CD4-positive, CD25-positive, alpha-beta regulatory T cell (primary cell): Measurements from ENCODE around the gene RPTOR. TPM values are rescaled to one million over a fixed set of nuclear protein-coding genes. Genes with fewer than 3 reads are reported as not detected.
A peak's percentile ranks its signal among the peaks of the same experiment; 100 is the strongest.

Experiments used
- ATAC-seq, 2 donors: fragments of 150-1000 bp; cut with Tn5 transposase; one replicate each; pipeline ENCODE4 v1.10.0; 2021; ENCODE audit warnings: low read depth in 2 of 2, moderate number of reproducible peaks in 2 of 2, moderate library complexity in 1 of 2
- DNase-seq, 3 donors: peaks; one replicate each; pipeline versions ENCODE4 v3.0.0 to v3.0.0-alpha.2; 2012 to 2022; ENCODE audit warnings: mixed read lengths in 1 of 3
- H3K27ac ChIP-seq: one replicate; pipeline ENCODE4 v1.7.0; 2013; ENCODE audit warnings: mild to moderate bottlenecking, low read length; ENCODE audit not compliant: insufficient read depth, poor library complexity, severe bottlenecking
- H3K27me3 ChIP-seq: one replicate; pipeline ENCODE4 v1.7.0; 2013; ENCODE audit warnings: low read length; ENCODE audit not compliant: control insufficient read depth, insufficient read depth
- H3K36me3 ChIP-seq: one replicate; pipeline ENCODE4 v1.7.0; 2013; ENCODE audit warnings: mild to moderate bottlenecking, low read length, moderate library complexity; ENCODE audit not compliant: control insufficient read depth, insufficient read depth
- H3K4me1 ChIP-seq: 2 replicates; pipeline ENCODE4 v1.7.0; 2013; ENCODE audit warnings: mild to moderate bottlenecking, low read length; ENCODE audit not compliant: insufficient read depth, control insufficient read depth, poor library complexity, severe bottlenecking
- H3K4me3 ChIP-seq: one replicate; pipeline ENCODE4 v1.7.0; 2013; ENCODE audit warnings: low read depth, mild to moderate bottlenecking, low read length, moderate library complexity
- H3K9me3 ChIP-seq, 2 experiments: 1 replicate in 1 of 2; 2 replicates in 1 of 2; pipeline ENCODE4 v1.7.0; 2013; ENCODE audit warnings: low read length in 2 of 2, mild to moderate bottlenecking in 1 of 2, moderate library complexity in 1 of 2; ENCODE audit not compliant: control insufficient read depth in 2 of 2
- H3K27ac Mint-ChIP-seq, 3 donors: one replicate each; pipeline ENCODE4 v1.8.0; 2020 to 2022; ENCODE audit warnings: mild to moderate bottlenecking in 3 of 3, mixed read lengths in 3 of 3, moderate library complexity in 2 of 3
- H3K27me3 Mint-ChIP-seq: one replicate; pipeline ENCODE4 v1.8.0; 2022; ENCODE audit warnings: mild to moderate bottlenecking, mixed read lengths
- H3K36me3 Mint-ChIP-seq: one replicate; pipeline ENCODE4 v1.8.0; 2020; ENCODE audit warnings: mixed read lengths
- H3K4me1 Mint-ChIP-seq, 4 donors: one replicate each; pipeline ENCODE4 v1.8.0; 2020 to 2022; ENCODE audit warnings: mixed read lengths in 4 of 4, mild to moderate bottlenecking in 1 of 4
- H3K4me3 Mint-ChIP-seq, 4 donors: one replicate each; pipeline ENCODE4 v1.8.0; 2020 to 2022; ENCODE audit warnings: mild to moderate bottlenecking in 4 of 4, mixed read lengths in 4 of 4, moderate library complexity in 3 of 4
- H3K9me3 Mint-ChIP-seq, 7 donors: one replicate each; pipeline ENCODE4 v1.8.0; 2020 to 2022; ENCODE audit warnings: mixed read lengths in 7 of 7, mild to moderate bottlenecking in 3 of 7, moderate library complexity in 2 of 7
- polyA plus RNA-seq, 4 donors: library from polyadenylated mRNA; unstranded; fragments of 300-500 nt; fragmentation: Illumina TruSeq; gene quantifications; one replicate each; pipeline ENCODE4 v1.2.3, GENCODE V29; 2021
- total RNA-seq: library from RNA; stranded (reverse); gene quantifications from one replicate; pipeline ENCODE4 v1.2.3, GENCODE V29; 2022

The RPTOR gene
- total and polyA plus RNA-seq, 5 donors from 2014 or later, result 4.7 to 70.1 (median 8.2) TPM

DNA sequence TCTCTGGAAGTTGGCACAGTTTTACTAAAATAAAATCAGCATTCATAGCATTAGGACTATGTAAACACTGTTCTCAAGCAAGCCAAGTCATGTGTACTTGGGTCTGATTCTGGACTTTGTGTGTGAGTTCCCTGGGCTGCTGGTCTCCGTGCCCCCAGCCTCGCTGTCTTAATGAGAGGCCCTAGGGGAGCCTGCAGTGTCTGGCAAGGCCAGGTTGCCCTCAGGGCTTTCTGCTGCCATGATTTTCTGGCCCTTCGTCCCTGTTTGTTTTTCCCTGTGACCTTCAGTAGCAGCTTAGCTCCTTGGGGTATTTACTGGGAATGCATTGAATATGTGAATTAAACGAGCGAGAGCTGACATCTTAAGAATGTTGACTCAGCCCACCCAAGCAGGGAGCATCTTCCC is 161.8 kb downstream of the RPTOR start:
- Mint-ChIP-seq H3K27ac (peak overlapping the region in 2 of 3 donors; percentile 86 to 87), H3K27me3 (no peaks in the 10 kb centered on the region), H3K9me3 (peaks cover 0 to 2% (median 0%) of the 10 kb centered on the region in 7 donors), H3K4me3 (peak overlapping the region in 1 of 4 donors; percentile 71), H3K4me1 (peaks cover 40 to 66% (median 57%) of the 10 kb centered on the region in 4 donors), H3K36me3 (peaks cover 23% of the 10 kb centered on the region)
- Histone ChIP-seq H3K27me3 (no peaks in the 10 kb centered on the region), H3K27ac (peak overlapping the region; percentile 30), H3K4me1 (peaks cover 60% of the 10 kb centered on the region), H3K36me3 (peaks cover 9% of the 10 kb centered on the region), H3K9me3 (no peaks in the 10 kb centered on the region), H3K4me3 (no peak overlapping the region)
- no peak for ATAC-seq
- no peak for DNase-seq

DNA sequence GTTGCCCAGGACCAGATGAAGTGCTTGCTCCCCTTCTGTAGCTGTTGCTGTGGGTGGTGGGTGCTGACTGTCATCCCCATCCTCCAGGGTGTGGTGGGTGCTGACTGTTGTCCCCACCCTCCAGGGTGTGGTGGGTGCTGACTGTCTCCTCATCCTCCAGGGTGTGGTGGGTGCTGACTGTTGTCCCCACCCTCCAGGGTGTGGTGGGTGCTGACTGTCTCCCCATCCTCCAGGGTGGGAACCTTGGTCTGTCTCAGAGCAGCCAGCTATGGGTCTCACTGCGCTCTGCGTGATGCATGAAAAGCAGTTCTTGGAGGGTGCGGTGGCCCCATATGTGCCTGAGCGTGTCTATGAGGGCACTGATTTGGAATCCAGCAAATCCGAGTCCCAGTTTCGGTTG is 163.8 kb downstream of the RPTOR start:
- H3K36me3 ChIP-seq, result peaks cover 9% of the 10 kb centered on the region
- H3K9me3 ChIP-seq, result no peaks in the 10 kb centered on the region
- H3K4me1 ChIP-seq, result peaks cover 48% of the 10 kb centered on the region
- H3K36me3 Mint-ChIP-seq, result peaks cover 27% of the 10 kb centered on the region
- no peak overlapping the region for H3K27ac ChIP-seq
- H3K4me1 Mint-ChIP-seq, result peaks cover 41 to 56% (median 47%) of the 10 kb centered on the region in 4 donors
- no peak overlapping the region for H3K4me3 ChIP-seq
- H3K4me3 Mint-ChIP-seq, result no peak overlapping the region
- DNase-seq, result peak in 1 of 3 donors; percentile 90
- H3K27me3 ChIP-seq, result no peaks in the 10 kb centered on the region
- ATAC-seq, result no peak
- no peaks in the 10 kb centered on the region for H3K9me3 Mint-ChIP-seq
- H3K27me3 Mint-ChIP-seq, result no peaks in the 10 kb centered on the region
- H3K27ac Mint-ChIP-seq, result peak overlapping the region in 1 of 3 donors; percentile 77

DNA sequence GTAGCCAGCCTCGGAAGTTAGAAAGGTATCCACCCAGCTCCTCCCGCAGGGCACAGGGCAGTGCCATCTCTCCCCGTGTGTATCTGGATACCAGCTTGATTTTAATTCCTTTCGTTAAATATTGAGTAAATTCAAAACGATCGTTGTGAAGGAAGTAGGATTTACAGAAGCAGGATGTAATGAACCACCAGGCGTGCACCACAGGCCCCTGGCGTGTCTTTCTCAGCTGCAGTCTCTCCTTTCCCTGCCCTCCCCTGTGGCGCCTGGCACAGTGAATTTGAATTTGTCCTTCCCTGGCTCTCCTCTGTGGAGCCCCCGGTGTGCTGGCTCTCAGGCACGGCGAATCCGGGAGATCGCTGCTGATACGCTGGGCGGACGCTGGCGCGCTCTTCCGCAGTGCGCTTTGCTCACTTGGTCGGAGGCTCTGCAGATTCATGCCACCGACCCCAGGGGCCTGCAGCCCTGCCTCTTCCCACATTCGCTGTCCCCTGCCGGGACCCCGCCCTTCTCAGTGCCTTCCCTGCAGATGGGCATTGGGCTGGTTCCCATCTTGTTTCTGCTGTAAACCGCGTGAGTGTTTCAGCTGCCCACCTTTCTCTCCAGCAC is 164.6 kb downstream of the RPTOR start:
- Histone ChIP-seq H3K27ac (no peak overlapping the region), H3K9me3 (no peaks in the 10 kb centered on the region), H3K4me3 (peak overlapping the region; percentile 41), H3K4me1 (peaks cover 41% of the 10 kb centered on the region), H3K36me3 (peaks cover 9% of the 10 kb centered on the region), H3K27me3 (no peaks in the 10 kb centered on the region)
- Mint-ChIP-seq H3K27ac (peak overlapping the region; percentile 26 to 86 (median 77)), H3K4me1 (peaks cover 36 to 49% (median 41%) of the 10 kb centered on the region in 4 donors), H3K4me3 (no peak overlapping the region), H3K36me3 (peaks cover 29% of the 10 kb centered on the region), H3K9me3 (no peaks in the 10 kb centered on the region), H3K27me3 (no peaks in the 10 kb centered on the region)
- ATAC-seq (no peak), DNase-seq (peak in 1 of 3 donors; percentile 54)

DNA sequence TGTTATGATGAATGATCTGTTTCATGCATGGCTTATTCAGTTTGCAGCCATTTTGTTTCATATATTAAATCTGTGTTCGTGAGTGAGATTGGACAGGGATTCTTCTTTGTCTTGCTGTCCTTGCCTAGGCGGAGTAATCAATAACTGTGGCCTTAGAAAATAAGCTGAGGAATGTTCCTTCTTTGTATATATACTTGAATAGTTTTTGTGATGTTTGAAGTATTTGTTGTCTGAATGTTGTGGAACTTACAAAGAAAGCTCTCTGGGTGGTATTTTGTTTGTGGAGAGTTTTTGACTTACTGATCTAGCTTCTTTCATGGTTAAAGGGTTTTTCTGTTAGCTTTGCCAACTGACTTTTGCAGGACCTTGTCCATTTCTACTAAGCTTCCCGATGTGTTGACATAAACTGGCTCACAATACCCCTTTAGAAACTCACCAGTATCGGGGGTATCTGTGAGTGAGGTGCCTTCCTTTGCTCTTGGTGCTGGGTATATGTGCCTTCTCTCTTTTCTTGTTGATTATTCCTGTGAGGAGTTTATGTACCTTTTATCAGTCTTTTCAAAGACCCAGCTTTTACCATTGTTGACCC is 166.2 kb downstream of the RPTOR start:
- H3K36me3 Mint-ChIP-seq, result peaks cover 29% of the 10 kb centered on the region
- Histone ChIP-seq H3K9me3 (no peaks in the 10 kb centered on the region), H3K4me1 (peaks cover 26% of the 10 kb centered on the region), H3K27ac (no peak overlapping the region), H3K27me3 (no peaks in the 10 kb centered on the region), H3K4me3 (no peak overlapping the region), H3K36me3 (peaks cover 9% of the 10 kb centered on the region)
- H3K4me1 Mint-ChIP-seq, result peaks cover 25 to 33% (median 30%) of the 10 kb centered on the region in 4 donors
- peaks cover 0 to 1% (median 0%) of the 10 kb centered on the region in 7 donors for H3K9me3 Mint-ChIP-seq
- peak overlapping the region in 2 of 3 donors; percentile 16 to 22 for H3K27ac Mint-ChIP-seq
- peak overlapping the region in 1 of 4 donors; percentile 23 for H3K4me3 Mint-ChIP-seq
- H3K27me3 Mint-ChIP-seq, result no peaks in the 10 kb centered on the region
- ATAC-seq (no peak), DNase-seq (no peak)

DNA sequence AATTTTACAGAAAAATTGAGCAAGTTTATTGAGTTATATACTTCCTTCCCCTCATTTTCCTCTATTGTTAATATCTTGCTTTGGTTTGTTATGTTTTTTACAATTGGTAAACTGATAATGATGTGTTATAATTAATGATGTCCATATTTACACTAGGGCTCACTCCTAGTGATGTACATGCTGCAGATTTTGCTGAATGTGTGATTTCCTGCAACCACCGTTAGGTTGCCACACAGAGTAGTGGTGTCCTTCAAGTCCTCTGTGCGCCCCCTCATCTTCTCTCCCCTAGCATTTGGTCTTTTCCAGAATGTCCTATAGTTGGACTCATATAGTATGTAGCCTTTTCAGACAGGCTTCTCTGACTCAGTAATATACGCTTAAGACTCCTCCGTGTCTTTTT is 167.5 kb downstream of the RPTOR start:
- Histone ChIP-seq H3K9me3 (no peaks in the 10 kb centered on the region), H3K27me3 (no peaks in the 10 kb centered on the region), H3K27ac (no peak overlapping the region), H3K4me3 (no peak overlapping the region), H3K4me1 (peaks cover 20% of the 10 kb centered on the region), H3K36me3 (peaks cover 9% of the 10 kb centered on the region)
- ATAC-seq (no peak), DNase-seq (no peak)
- peaks cover 16 to 30% (median 28%) of the 10 kb centered on the region in 4 donors for H3K4me1 Mint-ChIP-seq
- no peaks in the 10 kb centered on the region for H3K27me3 Mint-ChIP-seq
- H3K4me3 Mint-ChIP-seq, result no peak overlapping the region
- peaks cover 31% of the 10 kb centered on the region for H3K36me3 Mint-ChIP-seq
- H3K27ac Mint-ChIP-seq, result no peak overlapping the region
- peaks cover 0 to 1% (median 0%) of the 10 kb centered on the region in 7 donors for H3K9me3 Mint-ChIP-seq

DNA sequence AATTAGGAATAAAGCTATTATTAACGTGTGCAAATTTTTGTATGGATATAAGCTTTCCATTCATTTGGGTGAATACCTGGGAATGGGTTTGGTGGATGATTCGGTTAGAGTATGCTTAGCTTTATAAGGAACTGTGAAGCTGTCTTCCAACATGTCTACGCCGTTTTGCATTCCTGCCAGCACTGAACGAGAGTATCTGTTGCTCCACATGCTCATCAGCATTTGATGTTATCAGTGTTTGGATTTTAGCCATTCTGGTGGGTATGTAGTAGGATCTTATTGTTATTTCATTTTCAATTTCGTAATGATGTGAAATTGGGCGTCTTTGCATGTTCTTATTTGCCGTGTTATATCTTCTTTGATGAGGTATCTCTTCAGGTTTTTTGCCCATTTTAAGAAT is 168.0 kb downstream of the RPTOR start:
- Mint-ChIP-seq H3K27me3 (no peaks in the 10 kb centered on the region), H3K9me3 (peaks cover 0 to 1% (median 0%) of the 10 kb centered on the region in 7 donors), H3K4me3 (no peak overlapping the region), H3K36me3 (peaks cover 28% of the 10 kb centered on the region), H3K4me1 (peaks cover 15 to 30% (median 29%) of the 10 kb centered on the region in 4 donors), H3K27ac (peak overlapping the region in 1 of 3 donors; percentile 1)
- H3K4me1 ChIP-seq, result peaks cover 17% of the 10 kb centered on the region
- no peak for ATAC-seq
- no peak overlapping the region for H3K27ac ChIP-seq
- H3K4me3 ChIP-seq, result no peak overlapping the region
- no peaks in the 10 kb centered on the region for H3K9me3 ChIP-seq
- H3K27me3 ChIP-seq, result no peaks in the 10 kb centered on the region
- no peak for DNase-seq
- peaks cover 9% of the 10 kb centered on the region for H3K36me3 ChIP-seq

DNA sequence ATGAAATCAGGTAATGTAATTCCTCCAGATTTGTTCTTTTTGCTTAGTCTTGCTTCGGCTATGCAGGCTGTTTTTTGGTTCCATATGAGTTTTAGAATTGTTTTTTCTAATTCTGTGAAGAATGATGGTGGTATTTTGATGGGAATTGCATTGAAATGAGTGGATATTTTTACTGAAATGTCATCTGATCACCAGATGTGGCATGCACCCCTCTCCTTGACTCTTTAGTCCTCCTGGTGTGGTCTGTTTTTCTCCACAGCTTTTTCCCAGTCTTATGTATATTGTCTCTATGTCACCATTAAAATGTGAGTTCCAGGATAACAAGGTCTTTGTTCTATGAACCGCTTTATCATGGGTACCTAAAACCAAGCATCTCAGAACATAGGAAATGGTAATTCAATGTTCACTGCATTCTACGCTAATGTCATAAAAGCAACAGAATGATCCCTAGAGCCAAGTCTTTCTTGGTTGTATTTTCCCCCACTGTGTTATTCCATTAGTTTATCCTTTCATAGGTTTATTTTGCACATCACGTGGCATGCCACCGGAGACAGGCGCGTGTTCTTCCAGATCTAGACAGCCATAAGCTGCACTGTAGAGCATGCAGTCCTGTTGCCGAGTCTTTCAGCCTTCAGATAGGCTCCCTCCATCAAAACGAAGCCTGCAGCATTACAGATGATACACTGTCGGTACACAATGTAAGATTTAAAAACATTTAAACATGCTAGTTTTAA is 172.5 kb downstream of the RPTOR start:
- Histone ChIP-seq H3K4me3 (no peak overlapping the region), H3K9me3 (no peaks in the 10 kb centered on the region), H3K27ac (no peak overlapping the region), H3K4me1 (no peaks in the 10 kb centered on the region), H3K27me3 (no peaks in the 10 kb centered on the region), H3K36me3 (no peaks in the 10 kb centered on the region)
- Mint-ChIP-seq H3K4me1 (peaks cover 7 to 47% (median 24%) of the 10 kb centered on the region in 4 donors), H3K9me3 (peaks cover 0 to 1% (median 0%) of the 10 kb centered on the region in 7 donors), H3K36me3 (peaks cover 14% of the 10 kb centered on the region), H3K4me3 (no peak overlapping the region), H3K27ac (no peak overlapping the region), H3K27me3 (no peaks in the 10 kb centered on the region)
- DNase-seq (no peak), ATAC-seq (no peak)
